KMS-11 (cell line): ENCODE measurements around the gene CD2.

Source experiments
- H2AFZ ChIP-seq: fragments of 200-600 bp; sonication (generic); 2 replicates; pipeline ENCODE4 v1.6.1; 2016; ENCODE audit warnings: antibody characterized with exemption, mixed run types, low read depth
- H3K27ac ChIP-seq: fragments of 200-600 bp; sonication (generic); 2 replicates; pipeline ENCODE4 v1.6.1; 2016; ENCODE audit warnings: mild to moderate bottlenecking, mixed run types
- H3K27me3 ChIP-seq: fragments of 200-600 bp; sonication (generic); 2 replicates; pipeline ENCODE4 v1.6.1; 2017; ENCODE audit warnings: mild to moderate bottlenecking, low read depth, mixed run types, moderate library complexity; ENCODE audit not compliant: insufficient read depth
- H3K36me3 ChIP-seq: fragments of 200-600 bp; sonication (generic); 2 replicates; pipeline ENCODE4 v1.6.1; 2017; ENCODE audit warnings: mild to moderate bottlenecking, mixed run types; ENCODE audit not compliant: insufficient read depth
- H3K4me1 ChIP-seq: fragments of 200-600 bp; sonication (generic); 2 replicates; pipeline ENCODE4 v1.6.1; 2016; ENCODE audit warnings: mild to moderate bottlenecking, low read depth, mixed run types; ENCODE audit not compliant: poor library complexity, severe bottlenecking
- H3K4me2 ChIP-seq: fragments of 200-600 bp; sonication (generic); 2 replicates; pipeline ENCODE4 v1.7.0; 2016; ENCODE audit warnings: mild to moderate bottlenecking, mixed run types
- H3K4me3 ChIP-seq: fragments of 200-600 bp; sonication (generic); IDR thresholded peaks from 2 replicates; pipeline ENCODE4 v1.6.1; 2017; ENCODE audit warnings: low read depth, low read length, mixed read lengths; ENCODE audit not compliant: insufficient read depth
- H3K79me2 ChIP-seq: fragments of 200-600 bp; sonication (generic); 2 replicates; pipeline ENCODE4 v1.6.1; 2016; ENCODE audit warnings: low read depth, mixed run types; ENCODE audit not compliant: insufficient read depth
- H3K9ac ChIP-seq: fragments of 200-600 bp; sonication (generic); 2 replicates; pipeline ENCODE4 v1.6.1; 2016; ENCODE audit warnings: mild to moderate bottlenecking, mixed run types
- H4K20me1 ChIP-seq: fragments of 200-600 bp; sonication (generic); 2 replicates; pipeline ENCODE4 v1.6.1; 2016; ENCODE audit warnings: mild to moderate bottlenecking, mixed run types; ENCODE audit not compliant: insufficient read depth
- CTCF ChIP-seq: fragments of 200-600 bp; sonication (generic); conservative IDR thresholded peaks from 2 replicates; pipeline ENCODE4 v1.6.1; 2017; ENCODE audit warnings: low read depth, mild to moderate bottlenecking, antibody characterized with exemption, low read length, moderate library complexity, mixed read lengths

CD2 gene

GRCh38 chr1:116741836-116742565, 12.2 kb upstream of the CD2 start:
- no peak overlapping the region for H3K9ac ChIP-seq
- no peak overlapping the region for H3K4me2 ChIP-seq
- H3K79me2 ChIP-seq, result no peaks in the 10 kb centered on the region
- no peaks in the 10 kb centered on the region for H3K36me3 ChIP-seq
- H3K27ac ChIP-seq, result no peak overlapping the region
- no peak overlapping the region for H2AFZ ChIP-seq
- no peaks in the 10 kb centered on the region for H3K27me3 ChIP-seq
- H4K20me1 ChIP-seq, result no peaks in the 10 kb centered on the region
- TF ChIP-seq CTCF, result no peak
- H3K4me3 ChIP-seq, result no peak overlapping the region
- H3K4me1 ChIP-seq, result peaks cover 26% of the 10 kb centered on the region

- Histone ChIP-seq H3K9ac (no peak overlapping the region), H3K36me3 (no peaks in the 10 kb centered on the region), H3K4me1 (peaks cover 11% of the 10 kb centered on the region), H3K4me3 (no peak overlapping the region), H2AFZ (no peak overlapping the region), H3K79me2 (no peaks in the 10 kb centered on the region), H4K20me1 (no peaks in the 10 kb centered on the region), H3K27me3 (no peaks in the 10 kb centered on the region), H3K4me2 (no peak overlapping the region), H3K27ac (no peak overlapping the region)
- no peak for TF ChIP-seq CTCF
Measured at GRCh38 chr1:116743535-116743934, 10.7 kb upstream of the CD2 start.

- no peak for TF ChIP-seq CTCF
- H3K4me2 ChIP-seq, result no peak overlapping the region
- H3K4me1 ChIP-seq, result no peaks in the 10 kb centered on the region
- H2AFZ ChIP-seq, result no peak overlapping the region
- no peak overlapping the region for H3K9ac ChIP-seq
- H3K36me3 ChIP-seq, result no peaks in the 10 kb centered on the region
- H3K27me3 ChIP-seq, result no peaks in the 10 kb centered on the region
- no peak overlapping the region for H3K27ac ChIP-seq
- H3K4me3 ChIP-seq, result no peak overlapping the region
- H4K20me1 ChIP-seq, result no peaks in the 10 kb centered on the region
- no peaks in the 10 kb centered on the region for H3K79me2 ChIP-seq
Measured at GRCh38 chr1:116748272-116748671, 6.0 kb upstream of the CD2 start.

GRCh38 chr1:116751146-116751545, 3.1 kb upstream of the CD2 start:
- Histone ChIP-seq H3K79me2 (no peaks in the 10 kb centered on the region), H3K9ac (no peak overlapping the region), H4K20me1 (no peaks in the 10 kb centered on the region), H3K4me3 (no peak overlapping the region), H3K27me3 (no peaks in the 10 kb centered on the region), H3K27ac (no peak overlapping the region), H2AFZ (no peak overlapping the region), H3K4me2 (no peak overlapping the region), H3K36me3 (no peaks in the 10 kb centered on the region), H3K4me1 (no peaks in the 10 kb centered on the region)
- TF ChIP-seq CTCF, result no peak
